HEK293T (cell line): ENCODE data around the gene CEP89.

Experiments
- NFRKB ChIP-seq: fragments of 450-650 bp; IDR thresholded peaks from 2 replicates; pipeline ENCODE4 v1.6.1; 2016; ENCODE audit warnings: mild to moderate bottlenecking, moderate library complexity
- SP1 ChIP-seq: fragments of 450-650 bp; IDR thresholded peaks from 2 replicates; pipeline ENCODE4 v1.6.1; 2017
- SUZ12 ChIP-seq: fragments of 450-650 bp; IDR thresholded peaks from 2 replicates; pipeline ENCODE4 v1.6.1; 2016; ENCODE audit warnings: mild to moderate bottlenecking
- TF ChIP-seq, protein P1 (sequence below): fragments of 450-650 bp; IDR thresholded peaks from 2 replicates; pipeline ENCODE4 v1.6.1; 2016

DNA sequence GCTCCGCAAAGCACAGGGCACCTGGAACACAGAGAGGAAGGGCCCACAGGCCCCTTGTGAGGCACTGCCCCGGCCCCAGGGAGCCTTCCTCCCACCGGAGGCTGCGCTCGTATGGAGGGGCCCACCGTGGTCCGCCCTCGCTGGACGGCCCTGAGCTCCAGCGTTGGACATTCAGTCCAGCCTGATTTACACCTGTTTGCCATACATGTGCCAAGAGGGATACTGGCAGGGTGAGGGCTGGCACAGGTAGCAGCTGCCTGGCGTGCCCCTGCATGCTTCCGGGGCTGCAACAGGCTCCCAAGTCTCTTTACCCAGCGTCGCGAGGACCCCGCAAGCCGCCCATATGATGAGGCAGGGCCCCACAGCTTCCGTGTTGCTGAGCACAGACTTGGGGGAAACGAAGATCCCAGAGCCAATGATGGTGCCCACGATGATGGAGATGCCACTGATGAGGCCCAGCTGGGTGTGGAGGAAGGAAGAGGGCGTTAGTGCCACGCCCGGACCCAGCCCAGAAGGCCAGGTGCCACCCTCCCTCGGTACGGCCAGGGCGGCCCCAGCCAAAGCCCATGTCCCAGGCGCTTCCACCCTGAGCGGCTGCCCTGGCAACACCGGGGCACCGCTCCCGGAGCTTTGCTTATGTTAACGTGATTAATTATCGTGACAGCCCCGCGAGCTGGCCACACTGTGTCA, 107.3 kb downstream of the CEP89 start:
- TF ChIP-seq, protein P1, sequence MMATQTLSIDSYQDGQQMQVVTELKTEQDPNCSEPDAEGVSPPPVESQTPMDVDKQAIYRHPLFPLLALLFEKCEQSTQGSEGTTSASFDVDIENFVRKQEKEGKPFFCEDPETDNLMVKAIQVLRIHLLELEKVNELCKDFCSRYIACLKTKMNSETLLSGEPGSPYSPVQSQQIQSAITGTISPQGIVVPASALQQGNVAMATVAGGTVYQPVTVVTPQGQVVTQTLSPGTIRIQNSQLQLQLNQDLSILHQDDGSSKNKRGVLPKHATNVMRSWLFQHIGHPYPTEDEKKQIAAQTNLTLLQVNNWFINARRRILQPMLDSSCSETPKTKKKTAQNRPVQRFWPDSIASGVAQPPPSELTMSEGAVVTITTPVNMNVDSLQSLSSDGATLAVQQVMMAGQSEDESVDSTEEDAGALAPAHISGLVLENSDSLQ = no peak
- no peak for TF ChIP-seq SP1
- no peak for TF ChIP-seq NFRKB
- TF ChIP-seq SUZ12 = no peak
